Smooth muscle cell (in vitro differentiated cells): ENCODE results near the gene KCTD20. TPM values are rescaled to one million over a fixed set of nuclear protein-coding genes. Genes with fewer than 3 reads are reported as not detected.

Experiments used
- DNase-seq: peaks from one replicate; lab custom pipeline; 2025; ENCODE audit not compliant: unreplicated experiment; lab: John Stamatoyannopoulos, UW
- H2AFZ ChIP-seq: fragments of 200-600 bp; sonication (generic); 2 replicates; pipeline ENCODE4 v1.6.0; 2016; ENCODE audit warnings: antibody characterized with exemption, low read depth, mild to moderate bottlenecking
- H3F3A ChIP-seq: fragments of 200-600 bp; sonication (generic); 2 replicates; pipeline ENCODE4 v1.6.0; 2017; ENCODE audit warnings: antibody characterized with exemption, low read depth
- H3K27ac ChIP-seq: fragments of 200-600 bp; sonication (generic); 2 replicates; pipeline ENCODE4 v1.5.1; 2016; ENCODE audit warnings: low read depth, mild to moderate bottlenecking
- H3K27me3 ChIP-seq: fragments of 200-600 bp; sonication (generic); 2 replicates; pipeline ENCODE4 v1.6.1; 2016; ENCODE audit warnings: low read depth, mild to moderate bottlenecking
- H3K36me3 ChIP-seq: fragments of 200-600 bp; sonication (generic); 2 replicates; pipeline ENCODE4 v1.5.1; 2016; ENCODE audit warnings: low read depth
- H3K4me1 ChIP-seq: fragments of 200-600 bp; sonication (generic); 2 replicates; pipeline ENCODE4 v1.5.1; 2016; ENCODE audit warnings: low read depth
- H3K4me2 ChIP-seq: fragments of 200-600 bp; sonication (generic); 2 replicates; pipeline ENCODE4 v1.6.0; 2016; ENCODE audit warnings: mild to moderate bottlenecking
- H3K4me3 ChIP-seq: fragments of 200-600 bp; sonication (generic); 2 replicates; pipeline ENCODE4 v1.5.1; 2016; ENCODE audit warnings: mild to moderate bottlenecking
- H3K79me2 ChIP-seq: fragments of 200-600 bp; sonication (generic); 2 replicates; pipeline ENCODE4 v1.6.0; 2016; ENCODE audit warnings: low read depth, mild to moderate bottlenecking
- H3K9ac ChIP-seq: fragments of 200-600 bp; sonication (generic); 2 replicates; pipeline ENCODE4 v1.6.0; 2016; ENCODE audit warnings: low read depth
- H3K9me3 ChIP-seq: fragments of 200-600 bp; sonication (generic); replicated peaks from 2 replicates; pipeline ENCODE4 v1.5.1; 2016; ENCODE audit warnings: low read depth
- H4K20me1 ChIP-seq: fragments of 200-600 bp; sonication (generic); 2 replicates; pipeline ENCODE4 v1.6.0; 2016; ENCODE audit warnings: low read depth
- WGBS: methylation state at CpG from one replicate; pipeline ENCODE4 v1.1.7; 2016; ENCODE audit warnings: low lambda C conversion rate; 5-methylcytosine and 5-hydroxymethylcytosine counted together
- polyA plus RNA-seq: library from polyadenylated mRNA; unstranded; fragments of >200 nt; fragmentation: Nextera tagmentation; extraction: Ambion mirVana; gene quantifications from 2 replicates; pipeline ENCODE4 v1.2.1, GENCODE V29; 2016
- total RNA-seq: library from RNA; depleted of rRNA; stranded (reverse); fragments of >200 nt; gene quantifications from 2 replicates; pipeline ENCODE4 v1.2.3, GENCODE V29; 2014
- TF ChIP-seq, protein P1 (sequence below): fragments of 200-600 bp; sonication (generic); IDR thresholded peaks from 2 replicates; pipeline ENCODE4 v1.5.1; 2017; ENCODE audit warnings: borderline replicate concordance, mild to moderate bottlenecking, antibody characterized with exemption; ENCODE audit not compliant: insufficient read depth, poor library complexity, severe bottlenecking

Gene KCTD20
- total and polyA plus RNA-seq, 2 experiments from 2014 or later = 31.3 to 54.9 TPM

DNA sequence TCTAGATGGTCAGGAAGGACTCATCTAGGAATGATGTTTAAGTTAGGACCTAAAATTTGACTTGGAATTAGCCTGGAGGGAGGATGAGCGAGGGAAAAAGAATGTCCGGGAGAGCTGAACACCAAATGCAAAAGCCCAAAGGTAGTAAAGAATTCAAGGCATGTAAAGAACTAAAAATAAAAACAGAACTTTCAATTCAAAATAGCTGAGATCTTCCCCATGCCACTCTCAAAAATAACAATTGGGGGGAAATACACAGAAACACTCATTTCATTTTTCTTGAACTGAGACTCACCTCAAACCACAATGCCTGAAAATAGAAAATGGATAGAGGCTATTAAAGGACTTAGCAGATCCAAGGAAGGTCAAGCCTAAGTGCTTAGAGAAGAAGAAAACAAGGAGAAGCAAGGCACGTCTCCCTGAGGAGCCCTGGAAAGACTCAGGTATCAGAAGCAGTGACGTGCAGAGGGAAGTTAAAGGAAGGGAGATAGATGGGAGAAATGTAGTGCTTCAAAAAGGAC, 10.6 kb upstream of the KCTD20 start:
- H3K27me3 ChIP-seq = no peaks in the 10 kb centered on the region
- no peaks in the 10 kb centered on the region for H3K4me1 ChIP-seq
- H3K27ac ChIP-seq = no peak overlapping the region
- H2AFZ ChIP-seq = no peak overlapping the region
- H3K36me3 ChIP-seq = no peaks in the 10 kb centered on the region
- no peaks in the 10 kb centered on the region for H3K79me2 ChIP-seq
- H3K4me3 ChIP-seq = no peak overlapping the region
- TF ChIP-seq, protein P1, sequence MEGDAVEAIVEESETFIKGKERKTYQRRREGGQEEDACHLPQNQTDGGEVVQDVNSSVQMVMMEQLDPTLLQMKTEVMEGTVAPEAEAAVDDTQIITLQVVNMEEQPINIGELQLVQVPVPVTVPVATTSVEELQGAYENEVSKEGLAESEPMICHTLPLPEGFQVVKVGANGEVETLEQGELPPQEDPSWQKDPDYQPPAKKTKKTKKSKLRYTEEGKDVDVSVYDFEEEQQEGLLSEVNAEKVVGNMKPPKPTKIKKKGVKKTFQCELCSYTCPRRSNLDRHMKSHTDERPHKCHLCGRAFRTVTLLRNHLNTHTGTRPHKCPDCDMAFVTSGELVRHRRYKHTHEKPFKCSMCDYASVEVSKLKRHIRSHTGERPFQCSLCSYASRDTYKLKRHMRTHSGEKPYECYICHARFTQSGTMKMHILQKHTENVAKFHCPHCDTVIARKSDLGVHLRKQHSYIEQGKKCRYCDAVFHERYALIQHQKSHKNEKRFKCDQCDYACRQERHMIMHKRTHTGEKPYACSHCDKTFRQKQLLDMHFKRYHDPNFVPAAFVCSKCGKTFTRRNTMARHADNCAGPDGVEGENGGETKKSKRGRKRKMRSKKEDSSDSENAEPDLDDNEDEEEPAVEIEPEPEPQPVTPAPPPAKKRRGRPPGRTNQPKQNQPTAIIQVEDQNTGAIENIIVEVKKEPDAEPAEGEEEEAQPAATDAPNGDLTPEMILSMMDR = no peak
- H4K20me1 ChIP-seq = no peaks in the 10 kb centered on the region
- H3K4me2 ChIP-seq = no peak overlapping the region
- no peak for DNase-seq
- H3F3A ChIP-seq = no peaks in the 10 kb centered on the region
- 55% methylated on average over 4 of the region's 4 CpGs for WGBS
- H3K9me3 ChIP-seq = no peaks in the 10 kb centered on the region
- no peak overlapping the region for H3K9ac ChIP-seq

DNA sequence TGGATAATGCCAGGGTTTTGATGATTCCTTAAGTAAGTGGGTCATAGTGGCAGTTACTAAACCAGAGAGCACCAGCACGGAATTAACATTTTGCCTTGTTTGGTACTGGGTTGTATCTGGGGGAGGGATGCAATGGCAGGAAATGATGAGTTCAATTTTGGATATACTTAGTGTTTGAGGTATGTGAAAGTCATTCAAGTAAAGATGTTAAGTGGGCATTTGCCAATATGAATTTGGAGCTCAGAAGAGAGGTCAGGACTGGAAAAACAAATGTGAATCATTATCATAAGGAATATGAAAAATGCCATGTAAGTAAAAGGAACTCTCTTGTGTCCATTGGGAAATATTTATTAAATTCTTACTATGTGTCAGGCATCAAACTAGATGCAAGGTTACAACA, 6.3 kb upstream of the KCTD20 start:
- H3K4me3 ChIP-seq = no peak overlapping the region
- H3K27me3 ChIP-seq = no peaks in the 10 kb centered on the region
- no peak for DNase-seq
- peaks cover 6% of the 10 kb centered on the region for H3K4me1 ChIP-seq
- H2AFZ ChIP-seq = no peak overlapping the region
- no peaks in the 10 kb centered on the region for H3K9me3 ChIP-seq
- no peaks in the 10 kb centered on the region for H3K79me2 ChIP-seq
- peaks cover 4% of the 10 kb centered on the region for H3F3A ChIP-seq
- no peaks in the 10 kb centered on the region for H3K36me3 ChIP-seq
- no peak overlapping the region for H3K4me2 ChIP-seq
- no peak overlapping the region for H3K27ac ChIP-seq
- 83% methylated on average over 1 of the region's 1 CpG for WGBS
- no peaks in the 10 kb centered on the region for H4K20me1 ChIP-seq
- H3K9ac ChIP-seq = no peak overlapping the region
- TF ChIP-seq, protein P1 = no peak

DNA sequence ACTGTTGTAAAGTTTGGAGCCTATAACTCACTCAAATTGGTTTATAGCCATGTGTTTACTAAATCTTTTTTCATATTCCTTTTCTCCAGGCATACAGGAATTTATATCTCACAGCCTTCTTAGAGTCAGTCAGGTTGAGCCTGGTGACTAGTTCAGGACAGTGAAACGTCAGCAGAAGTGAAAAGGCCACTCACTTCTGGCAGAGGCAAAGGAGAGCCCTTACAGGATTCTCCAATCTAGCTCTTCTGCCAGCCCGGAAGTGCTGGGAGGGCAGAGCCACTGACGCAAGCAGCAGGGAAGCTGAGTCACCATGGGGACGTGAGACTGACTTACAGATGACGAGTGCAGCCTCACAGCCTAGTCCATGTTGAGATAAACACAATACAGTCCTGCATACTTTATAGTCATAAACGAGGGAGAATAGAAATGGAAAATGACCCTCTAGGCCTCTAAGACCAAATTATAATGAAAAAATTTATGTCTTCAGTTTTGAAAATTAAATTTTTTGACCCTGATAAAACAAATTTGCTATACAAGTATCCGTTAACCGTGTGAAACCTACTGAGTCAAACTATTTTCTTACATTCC, 1.4 kb upstream of the KCTD20 start:
- Histone ChIP-seq H3K79me2 (peaks cover 34% of the 10 kb centered on the region), H3K9ac (peak overlapping the region; percentile 75), H2AFZ (peak overlapping the region; percentile 1), H3F3A (peaks cover 14% of the 10 kb centered on the region), H3K4me1 (peaks cover 34% of the 10 kb centered on the region), H3K9me3 (no peaks in the 10 kb centered on the region), H4K20me1 (peaks cover 23% of the 10 kb centered on the region), H3K4me3 (no peak overlapping the region), H3K36me3 (no peaks in the 10 kb centered on the region), H3K27ac (peak overlapping the region; percentile 99), H3K4me2 (peak overlapping the region; percentile 91), H3K27me3 (no peaks in the 10 kb centered on the region)
- DNase-seq = peak; percentile 42
- WGBS = 20% methylated on average over 8 of the region's 8 CpGs
- TF ChIP-seq, protein P1 = no peak
